Umbilical cord (tissue), 2 donors: Measurements from ENCODE around the gene FARP1. TPM values are rescaled to one million over a fixed set of nuclear protein-coding genes. Genes with fewer than 3 reads are reported as not detected.

Source experiments
- DNase-seq: peaks from one replicate; pipeline ENCODE4 v3.0.0-alpha.2; 2015; ENCODE audit warnings: low spot score
- total RNA-seq: library from RNA; depleted of rRNA; stranded (reverse); fragments of >200 nt; gene quantifications from one replicate; pipeline ENCODE4 v1.2.3, GENCODE V29; 2014; ENCODE audit warnings: low replicate concordance; ENCODE audit not compliant: insufficient read depth

FARP1 gene
- 56.6 TPM for total RNA-seq

GRCh38 chr13:98142380-98143156 is at the start of gene FARP1:
TSS of gene FARP1 (plus strand) at chr13:98143094. CDS start at chr13:98213243, 70,149 bp downstream.
- DNase-seq = peak; percentile 75

DNA sequence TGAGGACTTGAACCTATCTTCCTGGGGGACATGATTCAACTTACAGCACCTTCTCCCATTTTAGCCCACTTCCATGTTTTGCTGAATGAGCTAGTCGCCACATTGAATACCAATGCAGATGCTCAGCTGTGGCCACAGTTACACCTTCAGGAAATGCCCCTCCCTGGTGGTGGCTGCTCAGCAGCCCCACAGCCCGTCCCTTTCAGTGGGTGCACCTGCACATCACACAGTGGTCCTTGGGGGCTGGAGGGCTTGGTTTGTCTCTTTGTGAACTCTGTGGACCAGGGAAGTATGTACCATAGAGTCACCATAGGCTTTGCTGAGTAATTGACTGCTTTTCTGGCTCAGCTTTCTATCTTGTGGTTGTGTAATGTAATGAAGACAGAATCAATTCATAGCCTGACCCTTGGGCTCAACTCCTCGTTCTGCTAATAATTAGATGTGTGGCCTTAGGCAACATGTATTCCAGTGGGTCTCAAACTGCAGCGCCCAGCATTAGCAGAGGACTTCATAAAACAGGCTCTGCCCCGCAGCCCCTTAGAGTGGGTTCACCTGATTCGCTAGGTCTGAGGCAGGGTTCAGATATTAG is 48.1 kb upstream of the FARP1 start:
- no peak for DNase-seq

- DNase-seq = no peak
Observed at GRCh38 chr13:98096059-98096458, 46.8 kb upstream of the FARP1 start.

DNA sequence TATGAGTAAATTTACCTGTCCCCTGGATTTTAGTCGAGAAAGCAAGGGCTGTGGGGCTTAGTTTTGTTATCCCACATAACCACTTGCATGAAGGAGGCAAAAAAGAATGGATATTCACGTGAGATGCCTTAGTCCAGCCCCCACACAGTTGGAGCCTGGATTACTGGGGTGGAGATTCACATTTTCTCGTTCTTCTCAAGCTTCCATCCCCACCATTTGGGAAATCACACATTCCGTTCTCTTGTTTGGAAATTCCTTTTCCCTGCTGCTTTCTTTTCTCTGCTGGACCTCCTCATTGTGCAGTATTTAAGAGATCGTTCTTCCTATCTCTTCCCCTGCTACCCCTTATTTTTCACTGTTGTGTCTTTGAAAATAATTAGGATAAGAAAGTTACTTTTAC is 45.1 kb upstream of the FARP1 start:
- DNase-seq = no peak

DNA sequence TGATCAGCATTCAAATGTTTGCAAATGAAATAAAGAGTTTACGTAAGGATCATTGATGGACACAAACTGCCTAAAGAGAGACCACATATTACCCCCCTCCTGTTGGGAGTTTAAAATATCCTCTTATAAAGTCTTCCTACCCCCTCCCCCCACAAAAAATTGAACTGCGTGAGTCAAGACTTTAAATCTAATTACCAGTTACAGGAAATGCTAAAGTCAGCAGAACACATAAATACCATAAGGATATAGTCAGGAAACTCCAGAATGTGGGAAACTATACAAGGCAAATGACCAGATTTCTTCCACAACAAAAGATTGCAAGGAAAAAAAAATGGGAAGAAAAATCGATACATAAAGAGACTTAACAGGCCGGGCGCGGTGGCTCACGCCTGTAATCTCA is 44.4 kb upstream of the FARP1 start:
- DNase-seq = peak; percentile 33

- no peak for DNase-seq
Observed at GRCh38 chr13:98099627-98100026, 43.3 kb upstream of the FARP1 start.

- no peak for DNase-seq
Observed at GRCh38 chr13:98100481-98100880, 42.4 kb upstream of the FARP1 start.

DNA sequence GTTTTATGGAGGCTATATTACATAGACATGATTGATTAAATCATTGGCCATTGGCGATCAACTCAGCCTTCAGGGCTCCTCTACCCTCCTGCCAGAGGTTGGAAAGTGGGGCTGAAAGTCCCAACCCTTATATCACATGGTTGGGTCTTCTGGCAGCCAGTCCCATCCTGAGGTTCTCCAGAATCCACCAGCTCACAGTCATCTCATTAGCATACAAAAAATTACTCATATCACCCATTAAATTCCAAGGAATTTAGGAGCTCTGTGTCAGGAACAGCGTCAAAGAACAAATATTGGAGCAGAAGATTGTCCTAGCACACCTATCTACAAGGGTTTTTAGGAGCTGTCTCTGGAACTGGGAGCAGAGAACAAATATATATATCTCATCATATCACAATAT is 39.4 kb upstream of the FARP1 start:
- DNase-seq = no peak

GRCh38 chr13:98103942-98104880 is 38.7 kb upstream of the FARP1 start:
- DNase-seq = no peak

GRCh38 chr13:98105929-98106336 is 37.0 kb upstream of the FARP1 start:
- DNase-seq = peak; percentile 86

GRCh38 chr13:98108341-98108740 is 34.6 kb upstream of the FARP1 start:
- peak; percentile 50 for DNase-seq

DNA sequence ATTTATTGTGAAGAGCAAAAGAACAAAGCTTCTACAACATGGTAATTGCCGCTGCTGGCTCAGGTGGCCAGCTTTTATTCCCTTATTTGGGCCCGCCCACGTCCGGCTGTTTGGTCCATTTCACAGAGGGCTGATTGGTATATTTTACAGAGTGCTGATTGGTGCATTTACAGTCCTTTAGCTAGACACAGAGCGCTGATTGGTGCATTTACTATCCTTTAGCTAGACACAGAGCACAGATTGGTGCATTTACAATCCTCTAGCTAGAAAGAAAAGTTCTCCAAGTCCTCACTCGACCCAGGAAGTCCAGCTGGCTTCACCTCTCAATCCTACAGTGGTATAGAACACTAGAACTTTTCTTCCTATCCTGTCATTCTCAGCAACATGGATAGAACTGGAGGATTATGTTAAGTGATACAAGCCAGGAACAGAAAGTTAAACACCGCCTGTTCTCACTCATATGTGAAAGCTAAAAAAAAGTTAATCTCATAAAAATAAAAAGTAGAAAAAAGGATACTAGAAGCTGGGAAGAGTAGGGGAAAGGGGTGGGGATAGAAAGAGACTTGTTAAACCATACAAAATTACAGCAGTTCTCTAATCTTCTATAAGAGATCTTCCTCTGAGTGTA is 33.6 kb upstream of the FARP1 start:
- DNase-seq = peak; percentile 63

- no peak for DNase-seq
Observed at GRCh38 chr13:98110749-98111148, 32.1 kb upstream of the FARP1 start.

GRCh38 chr13:98111168-98112098 is 31.5 kb upstream of the FARP1 start:
- DNase-seq = no peak

- no peak for DNase-seq
Observed at GRCh38 chr13:98112456-98112855, 30.4 kb upstream of the FARP1 start.

- DNase-seq = no peak
Observed at GRCh38 chr13:98118865-98119264, 24.0 kb upstream of the FARP1 start.

DNA sequence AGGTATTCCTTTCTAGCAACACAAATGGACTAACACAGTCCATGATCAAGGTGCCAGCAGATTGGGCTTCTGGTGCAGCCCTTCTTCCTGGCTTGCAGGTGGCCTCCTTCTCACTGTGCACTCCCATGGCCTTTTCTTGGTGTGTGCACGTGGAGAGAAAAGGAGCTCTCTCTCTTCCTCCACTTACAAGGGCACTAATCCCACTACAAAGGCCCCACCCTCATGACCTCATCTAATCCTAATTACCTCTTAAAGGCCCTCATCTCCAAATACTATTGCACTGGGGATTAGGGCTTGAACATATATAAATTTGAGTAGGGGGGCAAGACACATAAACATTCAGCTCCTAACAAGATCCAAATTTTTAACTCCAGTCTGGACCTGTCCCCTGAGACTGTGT is 19.7 kb upstream of the FARP1 start:
- no peak for DNase-seq

DNA sequence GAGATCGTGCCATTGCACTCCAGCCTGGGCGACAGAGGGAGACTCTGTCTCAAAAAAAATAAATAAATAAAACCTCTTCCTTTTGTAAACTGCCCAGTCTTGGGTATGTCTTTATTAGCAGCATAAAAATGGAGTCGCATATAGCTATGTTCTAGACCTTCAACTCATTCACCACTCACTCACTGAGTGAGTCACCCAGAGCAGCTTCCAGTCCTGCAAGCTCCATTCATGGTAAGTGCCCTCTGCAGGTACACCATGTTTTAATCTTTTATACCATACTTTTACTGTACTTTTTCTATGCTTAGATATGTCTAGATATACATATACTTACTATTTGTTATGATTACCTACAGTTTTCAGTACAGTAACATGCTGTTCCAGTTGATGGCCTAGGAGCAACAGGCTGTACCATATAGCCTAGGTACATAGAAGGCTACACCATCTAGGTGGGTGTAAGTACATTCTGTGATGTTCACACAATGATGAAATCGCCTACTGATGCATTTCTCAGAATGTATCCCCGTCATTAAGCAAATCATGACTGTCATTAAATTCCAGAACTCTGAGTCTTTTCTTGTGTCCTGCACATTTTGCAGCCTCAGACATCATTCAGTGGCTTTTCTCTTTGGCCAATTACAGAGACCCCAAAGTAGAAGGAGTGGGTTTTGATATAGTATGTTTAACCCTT is 13.7 kb upstream of the FARP1 start:
- DNase-seq = no peak

GRCh38 chr13:98133946-98134345 is 8.9 kb upstream of the FARP1 start:
- DNase-seq = no peak

DNA sequence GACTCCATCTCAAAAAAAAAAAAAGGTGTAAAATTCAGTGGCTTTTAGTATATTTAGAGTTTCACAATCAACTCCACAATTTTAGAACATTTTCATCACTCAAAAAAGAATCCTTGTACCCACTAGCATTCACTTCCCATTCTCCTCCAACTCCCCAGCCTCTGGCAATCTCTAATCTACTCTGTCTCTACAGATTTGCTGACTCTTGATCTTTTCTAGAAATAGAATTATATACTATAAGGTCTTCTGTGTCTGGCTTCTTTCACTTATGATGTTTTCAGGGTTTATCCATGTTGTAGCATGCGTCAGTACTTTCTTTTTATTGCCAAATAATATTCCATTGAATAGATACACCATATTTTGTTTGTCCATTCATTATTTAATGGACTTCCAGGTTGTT is 8.0 kb upstream of the FARP1 start:
- no peak for DNase-seq
